Thyroid gland (tissue), 4 donors: ENCODE measurements around the gene CIDEC.

Experiments used
- POLR2A ChIP-seq, 2 donors: fragments of 450-650 bp; IDR thresholded peaks; one replicate each; pipeline ENCODE4 v1.6.1; 2017; ENCODE audit warnings: antibody characterized with exemption in 2 of 2, mild to moderate bottlenecking in 2 of 2, moderate library complexity in 1 of 2
- TF ChIP-seq, protein P1 (sequence below), 6 experiments: fragments of 200-600 bp in 3 of 6; fragments of 450-650 bp in 3 of 6; sonication (generic) in 3 of 6; IDR thresholded peaks; one replicate each; pipeline ENCODE4 v1.5.1; 2016 to 2019; ENCODE audit warnings: antibody characterized with exemption in 6 of 6, mild to moderate bottlenecking in 2 of 6, inconsistent platforms in 1 of 6, moderate library complexity in 1 of 6

DNA sequence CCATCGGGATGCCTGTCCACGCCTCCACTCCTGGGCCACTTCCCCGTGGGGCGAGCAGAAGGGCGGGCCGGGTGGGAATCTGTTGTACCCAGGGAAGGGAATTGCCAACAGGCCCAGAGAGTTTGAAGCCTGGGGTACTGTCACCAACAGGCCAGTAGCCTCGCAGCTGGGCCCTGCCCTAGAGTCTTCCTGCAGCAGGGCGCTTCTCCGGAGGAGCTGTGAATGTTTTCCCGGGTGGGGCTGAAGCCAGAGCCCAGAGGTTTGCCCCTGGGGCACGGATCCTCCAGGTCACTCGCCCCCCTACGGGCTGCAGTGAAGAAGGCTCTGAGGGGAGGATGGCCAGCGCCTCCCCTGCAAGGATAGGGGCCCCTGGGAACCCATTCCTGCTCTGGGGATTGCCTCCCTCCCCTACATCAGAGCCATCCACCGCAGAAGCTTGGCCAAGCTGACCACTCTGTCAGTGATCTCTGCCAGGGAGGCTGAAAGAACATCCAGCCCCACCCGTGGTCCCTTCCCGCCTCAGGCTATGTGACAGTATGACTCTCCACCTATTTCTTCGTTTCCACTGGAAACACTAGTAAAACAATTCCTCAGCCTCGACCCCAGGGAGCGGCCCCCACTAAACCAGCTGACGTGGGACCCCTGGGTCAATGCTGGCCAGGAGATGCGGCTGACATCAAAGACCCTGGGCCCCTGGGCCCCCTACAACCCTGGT is 16.8 kb downstream of the CIDEC start:
- TF ChIP-seq POLR2A (IDR thresholded peaks at IDR 0.05): no peak
- TF ChIP-seq, protein P1, sequence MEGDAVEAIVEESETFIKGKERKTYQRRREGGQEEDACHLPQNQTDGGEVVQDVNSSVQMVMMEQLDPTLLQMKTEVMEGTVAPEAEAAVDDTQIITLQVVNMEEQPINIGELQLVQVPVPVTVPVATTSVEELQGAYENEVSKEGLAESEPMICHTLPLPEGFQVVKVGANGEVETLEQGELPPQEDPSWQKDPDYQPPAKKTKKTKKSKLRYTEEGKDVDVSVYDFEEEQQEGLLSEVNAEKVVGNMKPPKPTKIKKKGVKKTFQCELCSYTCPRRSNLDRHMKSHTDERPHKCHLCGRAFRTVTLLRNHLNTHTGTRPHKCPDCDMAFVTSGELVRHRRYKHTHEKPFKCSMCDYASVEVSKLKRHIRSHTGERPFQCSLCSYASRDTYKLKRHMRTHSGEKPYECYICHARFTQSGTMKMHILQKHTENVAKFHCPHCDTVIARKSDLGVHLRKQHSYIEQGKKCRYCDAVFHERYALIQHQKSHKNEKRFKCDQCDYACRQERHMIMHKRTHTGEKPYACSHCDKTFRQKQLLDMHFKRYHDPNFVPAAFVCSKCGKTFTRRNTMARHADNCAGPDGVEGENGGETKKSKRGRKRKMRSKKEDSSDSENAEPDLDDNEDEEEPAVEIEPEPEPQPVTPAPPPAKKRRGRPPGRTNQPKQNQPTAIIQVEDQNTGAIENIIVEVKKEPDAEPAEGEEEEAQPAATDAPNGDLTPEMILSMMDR (IDR thresholded peaks at IDR 0.05): no peak
